HCT116 (cell line): ENCODE data around the gene ECI2. TPM values are rescaled to one million over a fixed set of nuclear protein-coding genes. Genes with fewer than 3 reads are reported as not detected.

ENCODE experiments used
- ATAC-seq: fragments of 200-7000 bp; cut with Tn5 transposase; 2 replicates; pipeline ENCODE4 v1.9.1; 2020; ENCODE audit warnings: mild to moderate bottlenecking, moderate library complexity
- BruUV-seq: library from RNA; stranded (reverse); fragments of 400-500 nt; replicated peaks from 2 replicates; lab custom pipeline; 2021; lab: Mats Ljungman, UMichigan
- CTCF ChIA-PET: fragments of 300-600 bp; sonication (Branson Sonifier 250); formaldehyde crosslinking; loops from one replicate; lab custom pipeline; 2021; ENCODE audit warnings: antibody characterized with exemption; lab: Charles Lee
- POLR2A ChIA-PET: fragments of 300-600, 350-600 bp; sonication (Branson Sonifier 250); formaldehyde crosslinking; loops from one replicate; lab custom pipeline; 2021; ENCODE audit warnings: antibody characterized with exemption; lab: Charles Lee
- RAD21 ChIA-PET, 2 experiments: fragments of 300-600 bp; sonication (Branson Sonifier 250); formaldehyde crosslinking; loops; one replicate each; lab custom pipeline; 2023; ENCODE audit warnings: low total read pairs in 2 of 2; ENCODE audit not compliant: uncharacterized antibody in 2 of 2, unreplicated experiment in 2 of 2, low non-redundant PET in 1 of 2; lab: Charles Lee
- DNase-seq: peaks from one replicate; pipeline ENCODE4 v3.0.0-alpha.2; 2010; ENCODE audit warnings: low read depth, low spot score
- H2AFZ ChIP-seq: fragments of 200-600 bp; shearing (Covaris generic), sonication (generic); 2 replicates; pipeline ENCODE4 v1.6.1; 2017; ENCODE audit warnings: low read depth, mixed run types, mixed read lengths, antibody characterized with exemption, low read length; ENCODE audit not compliant: poor library complexity, severe bottlenecking
- H3K27ac ChIP-seq: 2 replicates; pipeline ENCODE4 v1.5.1; 2012; ENCODE audit warnings: low read depth, low read length
- H3K27me3 ChIP-seq: fragments of 200-600 bp; sonication (generic); 2 replicates; pipeline ENCODE4 v1.6.1; 2016; ENCODE audit warnings: mixed run types, low read length, mixed read lengths; ENCODE audit not compliant: insufficient read depth
- H3K36me3 ChIP-seq, 2 experiments: fragments of 200-500 bp in 1 of 2; fragments of 200-600 bp in 1 of 2; sonication (Bioruptor generic) in 1 of 2; sonication (generic) in 1 of 2; 2 replicates each; pipeline versions ENCODE4 v1.5.1 to v1.6.1; 2014 to 2016; ENCODE audit warnings: low read length in 2 of 2, inconsistent platforms in 1 of 2, mixed read lengths in 1 of 2, mixed run types in 1 of 2; ENCODE audit not compliant: insufficient read depth in 2 of 2, control insufficient read depth in 1 of 2
- H3K4me1 ChIP-seq, 2 experiments: fragments of 200-600 bp in 1 of 2; sonication (generic) in 1 of 2; 2 replicates each; pipeline versions ENCODE4 v1.5.1 to v1.6.1; 2012 to 2017; ENCODE audit warnings: low read length in 2 of 2, inconsistent platforms in 1 of 2, mild to moderate bottlenecking in 1 of 2, mixed read lengths in 1 of 2, mixed run types in 1 of 2, moderate library complexity in 1 of 2; ENCODE audit not compliant: insufficient read depth in 2 of 2, control insufficient read depth in 1 of 2
- H3K4me2 ChIP-seq: fragments of 200-600 bp; sonication (generic); 2 replicates; pipeline ENCODE4 v1.6.1; 2017; ENCODE audit warnings: mixed run types, low read length, mixed read lengths
- H3K4me3 ChIP-seq, 2 experiments: fragments of 200-600 bp in 1 of 2; sonication (generic) in 1 of 2; replicated peaks in 1 of 2; 2 replicates each; pipeline ENCODE4 v1.5.1; 2011 to 2016; ENCODE audit warnings: low read length in 2 of 2, control low read depth in 1 of 2, low read depth in 1 of 2, mild to moderate bottlenecking in 1 of 2, mixed read lengths in 1 of 2, mixed run types in 1 of 2
- H3K79me2 ChIP-seq: fragments of 200-600 bp; sonication (generic); 2 replicates; pipeline ENCODE4 v1.6.1; 2017; ENCODE audit warnings: mild to moderate bottlenecking, mixed run types, low read length, moderate library complexity, mixed read lengths; ENCODE audit not compliant: insufficient read depth
- H3K9ac ChIP-seq: fragments of 200-600 bp; sonication (generic); 2 replicates; pipeline ENCODE4 v1.6.1; 2016; ENCODE audit warnings: low read length, mixed read lengths
- H3K9me2 ChIP-seq: fragments of 200-600 bp; sonication (generic), shearing (Covaris generic); 2 replicates; pipeline ENCODE4 v1.6.1; 2017; ENCODE audit warnings: mixed run types, mild to moderate bottlenecking, moderate library complexity; ENCODE audit not compliant: insufficient read depth
- H3K9me3 ChIP-seq, 2 experiments: fragments of 200-500 bp in 1 of 2; fragments of 200-600 bp in 1 of 2; sonication (Bioruptor generic) in 1 of 2; sonication (generic) in 1 of 2; 2 replicates each; pipeline ENCODE4 v1.6.1; 2014 to 2017; ENCODE audit warnings: low read length in 2 of 2, mixed read lengths in 2 of 2, inconsistent platforms in 1 of 2, low read depth in 1 of 2, mild to moderate bottlenecking in 1 of 2, mixed run types in 1 of 2, moderate library complexity in 1 of 2; ENCODE audit not compliant: control insufficient read depth in 1 of 2, insufficient read depth in 1 of 2
- H4K20me1 ChIP-seq: fragments of 200-600 bp; sonication (generic), shearing (Covaris generic); 2 replicates; pipeline ENCODE4 v1.6.1; 2017; ENCODE audit warnings: mixed run types, mild to moderate bottlenecking, moderate library complexity; ENCODE audit not compliant: insufficient read depth
- ATF3 ChIP-seq: IDR thresholded peaks from 2 replicates; pipeline ENCODE4 v1.6.1; 2012
- EZH2 ChIP-seq: fragments of 200-600 bp; sonication (generic); IDR thresholded peaks from 2 replicates; pipeline ENCODE4 v1.6.1; 2017; ENCODE audit warnings: antibody characterized with exemption, mixed run types
- FOSL1 ChIP-seq: IDR thresholded peaks from 2 replicates; pipeline ENCODE4 v1.6.1; 2012; ENCODE audit warnings: low read depth
- RAD21 ChIP-seq: IDR thresholded peaks from 2 replicates; pipeline ENCODE4 v1.6.1; 2012; ENCODE audit warnings: low read depth, mild to moderate bottlenecking
- SP1 ChIP-seq: IDR thresholded peaks from 2 replicates; pipeline ENCODE4 v1.6.1; 2012; ENCODE audit warnings: low read depth
- ZNF274 ChIP-seq: fragments of 200-500 bp; sonication (Bioruptor generic); IDR thresholded peaks from 2 replicates; pipeline ENCODE4 v1.6.1; 2014; ENCODE audit warnings: mild to moderate bottlenecking, low read depth, low read length, inconsistent platforms
- intact Hi-C: fragments of 100-400 bp; cut with micrococcal nuclease; formaldehyde crosslinking; loops from 2 replicates; pipeline ENCODE4 v1.10.0; 2022
- total RNA-seq: library from RNA; stranded (reverse); gene quantifications from one replicate; pipeline ENCODE4 v1.2.1, GENCODE V29; 2021; ENCODE audit not compliant: unreplicated experiment
- TF ChIP-seq, protein P1 (sequence below): IDR thresholded peaks from 2 replicates; pipeline ENCODE4 v1.6.1; 2011; ENCODE audit warnings: mild to moderate bottlenecking, low read length, moderate library complexity; ENCODE audit not compliant: insufficient replicate concordance; ENCODE audit errors: extremely low read depth
- TF ChIP-seq, protein P2 (sequence below): IDR thresholded peaks from 2 replicates; pipeline ENCODE4 v1.6.1; 2012; ENCODE audit warnings: low read depth
- TF ChIP-seq, protein P3 (sequence below): IDR thresholded peaks from 2 replicates; pipeline ENCODE4 v1.6.1; 2012

The ECI2 gene
- total RNA-seq, 1 experiment from 2014 or later = 56.8 TPM

GRCh38 chr6:4103929-4104328, 31.4 kb downstream of the ECI2 start:
- Histone ChIP-seq H3K4me1 (peaks cover 2 to 7% of the 10 kb centered on the region in 2 experiments; a peak in 3 of 4 replicates), H3K27me3 (no peaks in the 10 kb centered on the region), H2AFZ (no peak overlapping the region), H3K9me3 (no peaks in the 10 kb centered on the region), H3K4me3 (no peak overlapping the region), H3K9me2 (no peaks in the 10 kb centered on the region), H4K20me1 (no peaks in the 10 kb centered on the region), H3K27ac (no peak overlapping the region), H3K79me2 (no peaks in the 10 kb centered on the region), H3K36me3 (no peaks in the 10 kb centered on the region), H3K4me2 (no peak overlapping the region), H3K9ac (no peak overlapping the region)
- ChIA-PET POLR2A (no interaction called here), CTCF (no interaction called here), RAD21 (no interaction called here)
- ATAC-seq (peak; percentile 62; the same call in 1 of the 2 replicates), DNase-seq (no peak)
- intact Hi-C loops = no loop called here
- TF ChIP-seq RAD21 (no peak), FOSL1 (no peak), ZNF274 (no peak), SP1 (no peak), EZH2 (no peak), ATF3 (no peak)
- TF ChIP-seq, protein P1, sequence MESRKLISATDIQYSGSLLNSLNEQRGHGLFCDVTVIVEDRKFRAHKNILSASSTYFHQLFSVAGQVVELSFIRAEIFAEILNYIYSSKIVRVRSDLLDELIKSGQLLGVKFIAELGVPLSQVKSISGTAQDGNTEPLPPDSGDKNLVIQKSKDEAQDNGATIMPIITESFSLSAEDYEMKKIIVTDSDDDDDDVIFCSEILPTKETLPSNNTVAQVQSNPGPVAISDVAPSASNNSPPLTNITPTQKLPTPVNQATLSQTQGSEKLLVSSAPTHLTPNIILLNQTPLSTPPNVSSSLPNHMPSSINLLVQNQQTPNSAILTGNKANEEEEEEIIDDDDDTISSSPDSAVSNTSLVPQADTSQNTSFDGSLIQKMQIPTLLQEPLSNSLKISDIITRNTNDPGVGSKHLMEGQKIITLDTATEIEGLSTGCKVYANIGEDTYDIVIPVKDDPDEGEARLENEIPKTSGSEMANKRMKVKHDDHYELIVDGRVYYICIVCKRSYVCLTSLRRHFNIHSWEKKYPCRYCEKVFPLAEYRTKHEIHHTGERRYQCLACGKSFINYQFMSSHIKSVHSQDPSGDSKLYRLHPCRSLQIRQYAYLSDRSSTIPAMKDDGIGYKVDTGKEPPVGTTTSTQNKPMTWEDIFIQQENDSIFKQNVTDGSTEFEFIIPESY = no peak
- TF ChIP-seq, protein P2, sequence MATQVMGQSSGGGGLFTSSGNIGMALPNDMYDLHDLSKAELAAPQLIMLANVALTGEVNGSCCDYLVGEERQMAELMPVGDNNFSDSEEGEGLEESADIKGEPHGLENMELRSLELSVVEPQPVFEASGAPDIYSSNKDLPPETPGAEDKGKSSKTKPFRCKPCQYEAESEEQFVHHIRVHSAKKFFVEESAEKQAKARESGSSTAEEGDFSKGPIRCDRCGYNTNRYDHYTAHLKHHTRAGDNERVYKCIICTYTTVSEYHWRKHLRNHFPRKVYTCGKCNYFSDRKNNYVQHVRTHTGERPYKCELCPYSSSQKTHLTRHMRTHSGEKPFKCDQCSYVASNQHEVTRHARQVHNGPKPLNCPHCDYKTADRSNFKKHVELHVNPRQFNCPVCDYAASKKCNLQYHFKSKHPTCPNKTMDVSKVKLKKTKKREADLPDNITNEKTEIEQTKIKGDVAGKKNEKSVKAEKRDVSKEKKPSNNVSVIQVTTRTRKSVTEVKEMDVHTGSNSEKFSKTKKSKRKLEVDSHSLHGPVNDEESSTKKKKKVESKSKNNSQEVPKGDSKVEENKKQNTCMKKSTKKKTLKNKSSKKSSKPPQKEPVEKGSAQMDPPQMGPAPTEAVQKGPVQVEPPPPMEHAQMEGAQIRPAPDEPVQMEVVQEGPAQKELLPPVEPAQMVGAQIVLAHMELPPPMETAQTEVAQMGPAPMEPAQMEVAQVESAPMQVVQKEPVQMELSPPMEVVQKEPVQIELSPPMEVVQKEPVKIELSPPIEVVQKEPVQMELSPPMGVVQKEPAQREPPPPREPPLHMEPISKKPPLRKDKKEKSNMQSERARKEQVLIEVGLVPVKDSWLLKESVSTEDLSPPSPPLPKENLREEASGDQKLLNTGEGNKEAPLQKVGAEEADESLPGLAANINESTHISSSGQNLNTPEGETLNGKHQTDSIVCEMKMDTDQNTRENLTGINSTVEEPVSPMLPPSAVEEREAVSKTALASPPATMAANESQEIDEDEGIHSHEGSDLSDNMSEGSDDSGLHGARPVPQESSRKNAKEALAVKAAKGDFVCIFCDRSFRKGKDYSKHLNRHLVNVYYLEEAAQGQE = no peak
- TF ChIP-seq, protein P3, sequence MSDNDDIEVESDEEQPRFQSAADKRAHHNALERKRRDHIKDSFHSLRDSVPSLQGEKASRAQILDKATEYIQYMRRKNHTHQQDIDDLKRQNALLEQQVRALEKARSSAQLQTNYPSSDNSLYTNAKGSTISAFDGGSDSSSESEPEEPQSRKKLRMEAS = peak; percentile 45
- BruUV-seq = no TSS peak
